Measurements from ENCODE around the gene HCLS1.
A peak's percentile ranks its signal among the peaks of the same experiment; 100 is the strongest.
"Not testable (repeated sequence)": the region's sequence is repeated elsewhere in the genome, so short reads cannot be mapped to it uniquely, and the experiment has no call there.

Gene HCLS1

GRCh38 chr3:121660356-121661171, at the start of gene HCLS1:
Gene HCLS1 (minus strand): TSS chr3:121660903. CDS start chr3:121658347, 2,556 bp downstream.
- DNase-seq: peak in 7 of 14 donors; percentile 24 to 47 (median 40)

GRCh38 chr3:121710347-121710746, 49.6 kb upstream of the HCLS1 start:
- DNase-seq: no peak

GRCh38 chr3:121707531-121708273, 47.0 kb upstream of the HCLS1 start:
- DNase-seq: no peak

- no peak for DNase-seq
These were observed 44.8 kb upstream of the HCLS1 start for GRCh38 chr3:121705541-121705940.

- no peak for DNase-seq
These were observed 43.3 kb upstream of the HCLS1 start for GRCh38 chr3:121703973-121704372.

GRCh38 chr3:121698901-121699300, 38.2 kb upstream of the HCLS1 start:
- DNase-seq: peak in 1 of 14 donors; percentile 2

- DNase-seq: no peak
These were observed 37.8 kb upstream of the HCLS1 start for GRCh38 chr3:121698476-121698875.

- DNase-seq: peak in 1 of 14 donors; percentile 2
These were observed 35.5 kb upstream of the HCLS1 start for GRCh38 chr3:121696186-121696585.

GRCh38 chr3:121692010-121692699, 31.5 kb upstream of the HCLS1 start:
- DNase-seq: no peak

- DNase-seq: no peak
These were observed 30.2 kb upstream of the HCLS1 start for GRCh38 chr3:121690777-121691405.

GRCh38 chr3:121688747-121689146, 28.0 kb upstream of the HCLS1 start:
- DNase-seq: not testable (repeated sequence)

GRCh38 chr3:121681792-121682191, 21.1 kb upstream of the HCLS1 start:
- DNase-seq: no peak

- no peak for DNase-seq
These were observed 16.4 kb upstream of the HCLS1 start for GRCh38 chr3:121677141-121677540.

GRCh38 chr3:121670676-121671075, 10.0 kb upstream of the HCLS1 start:
- DNase-seq: no peak

- peak in 2 of 14 donors; percentile 8 to 12 for DNase-seq
These were observed 6.6 kb upstream of the HCLS1 start for GRCh38 chr3:121667333-121667732.

- no peak for DNase-seq
These were observed 4.8 kb upstream of the HCLS1 start for GRCh38 chr3:121665488-121665887.

- no peak for DNase-seq
These were observed 2.6 kb upstream of the HCLS1 start for GRCh38 chr3:121663171-121663847.

- DNase-seq: no peak
These were observed 2.0 kb upstream of the HCLS1 start for GRCh38 chr3:121662742-121663141.

- no peak for DNase-seq
These were observed 673 bp upstream of the HCLS1 start for GRCh38 chr3:121661376-121661775.

GRCh38 chr3:121659586-121659985, 1.1 kb downstream of the HCLS1 start:
- no peak for DNase-seq

GRCh38 chr3:121658716-121659435, 1.8 kb downstream of the HCLS1 start:
- DNase-seq: no peak
